ENCODE results near the gene BANP.
A peak's percentile ranks its signal among the peaks of the same experiment; 100 is the strongest.
"Not testable (repeated sequence)": the region's sequence is repeated elsewhere in the genome, so short reads cannot be mapped to it uniquely, and the experiment has no call there.

BANP gene

GRCh38 chr16:88019041-88019820 is 68.0 kb downstream of the BANP start:
- DNase-seq = not testable (repeated sequence)

GRCh38 chr16:88019821-88020515 is 68.7 kb downstream of the BANP start:
- DNase-seq = no peak

- no peak for DNase-seq
These were observed 69.3 kb downstream of the BANP start for GRCh38 chr16:88020516-88020885.

GRCh38 chr16:88021041-88021970 is 70.1 kb downstream of the BANP start:
- not testable (repeated sequence) for DNase-seq

- DNase-seq = no peak
These were observed 71.1 kb downstream of the BANP start for GRCh38 chr16:88022076-88023042.

GRCh38 chr16:88023366-88023765 is 72.1 kb downstream of the BANP start:
- no peak for DNase-seq

- no peak for DNase-seq
These were observed 72.6 kb downstream of the BANP start for GRCh38 chr16:88023786-88024185.

GRCh38 chr16:88024491-88025085 is 73.4 kb downstream of the BANP start:
- peak; percentile 15 for DNase-seq

- DNase-seq = not testable (repeated sequence)
These were observed 73.9 kb downstream of the BANP start for GRCh38 chr16:88025086-88025492.

GRCh38 chr16:88025828-88026555 is 74.8 kb downstream of the BANP start:
- DNase-seq = not testable (repeated sequence)

- DNase-seq = no peak
These were observed 76.0 kb downstream of the BANP start for GRCh38 chr16:88026964-88027938.

GRCh38 chr16:88028177-88028930 is 77.1 kb downstream of the BANP start:
- DNase-seq = not testable (repeated sequence)

- no peak for DNase-seq
These were observed 79.3 kb downstream of the BANP start for GRCh38 chr16:88030498-88030897.

- DNase-seq = not testable (repeated sequence)
These were observed 79.7 kb downstream of the BANP start for GRCh38 chr16:88030961-88031360.

GRCh38 chr16:88033003-88033740 is 81.9 kb downstream of the BANP start:
- not testable (repeated sequence) for DNase-seq

- DNase-seq = no peak
These were observed 83.5 kb downstream of the BANP start for GRCh38 chr16:88034770-88035169.

GRCh38 chr16:88035292-88035691 is 84.1 kb downstream of the BANP start:
- DNase-seq = no peak

All from midbrain (tissue), 1 donor.